Measurements from ENCODE around the gene BRSK1. TPM values are rescaled to one million over a fixed set of nuclear protein-coding genes. Genes with fewer than 3 reads are reported as not detected.

BRSK1 gene
- total and polyA plus RNA-seq, 10 donors = 0.70 to 2.9 (median 1.6) TPM

DNA sequence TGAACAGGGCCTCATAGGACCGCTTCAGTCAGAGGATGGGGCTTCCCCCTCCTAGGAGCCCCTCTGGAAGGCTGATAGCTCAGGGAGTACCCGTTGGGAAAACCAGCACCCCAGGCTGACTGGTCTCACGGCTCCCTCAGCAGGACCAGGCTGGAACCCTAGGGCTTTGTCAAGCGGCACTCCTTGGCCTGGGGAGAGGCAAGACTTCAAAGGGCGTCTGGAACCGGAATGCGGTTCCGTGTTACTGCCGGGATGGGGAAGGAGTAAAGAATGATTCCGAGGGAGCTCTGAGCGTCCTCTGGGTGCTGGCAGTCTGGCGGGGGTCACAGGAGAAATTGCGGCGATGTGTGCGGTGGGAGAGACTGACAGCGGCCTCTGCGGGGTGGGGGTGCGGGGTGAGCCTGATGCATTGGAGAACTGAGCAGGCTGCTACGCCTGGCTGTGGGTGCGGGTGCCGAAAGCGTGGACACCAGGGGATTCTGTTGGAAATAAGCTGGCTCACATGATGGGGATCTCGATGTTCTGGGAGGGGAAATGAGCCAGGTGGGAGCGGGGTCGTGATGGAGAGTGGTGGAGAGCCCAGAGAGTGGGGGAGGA lies 68.8 kb downstream of the BRSK1 start:
- intact Hi-C loops (cut with DNase I; ENCODE audit: low total_unique reads) = no loop called here
- WGBS, 5 donors = 63 to 75% (median 71%) methylated on average over 24 to 25 of the region's 25 CpGs
- H3K4me1 ChIP-seq = peaks cover 9 to 29% (median 18%) of the 10 kb centered on the region in 6 donors
- H3K27ac ChIP-seq = no peak overlapping the region
- no peaks in the 10 kb centered on the region for H3K9me3 ChIP-seq
- DNase-seq = no peak
- H3K4me3 ChIP-seq = no peak overlapping the region
- H3K36me3 ChIP-seq = peaks cover 0 to 8% (median 0%) of the 10 kb centered on the region in 6 donors
- H3K27me3 ChIP-seq (replicated peaks in 1 of 7) = peaks cover 0 to 76% (median 44%) of the 10 kb centered on the region in 7 donors
- TF ChIP-seq, protein P1, sequence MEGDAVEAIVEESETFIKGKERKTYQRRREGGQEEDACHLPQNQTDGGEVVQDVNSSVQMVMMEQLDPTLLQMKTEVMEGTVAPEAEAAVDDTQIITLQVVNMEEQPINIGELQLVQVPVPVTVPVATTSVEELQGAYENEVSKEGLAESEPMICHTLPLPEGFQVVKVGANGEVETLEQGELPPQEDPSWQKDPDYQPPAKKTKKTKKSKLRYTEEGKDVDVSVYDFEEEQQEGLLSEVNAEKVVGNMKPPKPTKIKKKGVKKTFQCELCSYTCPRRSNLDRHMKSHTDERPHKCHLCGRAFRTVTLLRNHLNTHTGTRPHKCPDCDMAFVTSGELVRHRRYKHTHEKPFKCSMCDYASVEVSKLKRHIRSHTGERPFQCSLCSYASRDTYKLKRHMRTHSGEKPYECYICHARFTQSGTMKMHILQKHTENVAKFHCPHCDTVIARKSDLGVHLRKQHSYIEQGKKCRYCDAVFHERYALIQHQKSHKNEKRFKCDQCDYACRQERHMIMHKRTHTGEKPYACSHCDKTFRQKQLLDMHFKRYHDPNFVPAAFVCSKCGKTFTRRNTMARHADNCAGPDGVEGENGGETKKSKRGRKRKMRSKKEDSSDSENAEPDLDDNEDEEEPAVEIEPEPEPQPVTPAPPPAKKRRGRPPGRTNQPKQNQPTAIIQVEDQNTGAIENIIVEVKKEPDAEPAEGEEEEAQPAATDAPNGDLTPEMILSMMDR (IDR thresholded peaks at IDR 0.05 in 8 of 11, conservative IDR thresholded peaks at IDR 0.05 in 3 of 11) = no peak
- no peak for TF ChIP-seq POLR2A (IDR thresholded peaks at IDR 0.05)
- TF ChIP-seq POLR2AphosphoS5 (IDR thresholded peaks at IDR 0.05) = no peak

DNA sequence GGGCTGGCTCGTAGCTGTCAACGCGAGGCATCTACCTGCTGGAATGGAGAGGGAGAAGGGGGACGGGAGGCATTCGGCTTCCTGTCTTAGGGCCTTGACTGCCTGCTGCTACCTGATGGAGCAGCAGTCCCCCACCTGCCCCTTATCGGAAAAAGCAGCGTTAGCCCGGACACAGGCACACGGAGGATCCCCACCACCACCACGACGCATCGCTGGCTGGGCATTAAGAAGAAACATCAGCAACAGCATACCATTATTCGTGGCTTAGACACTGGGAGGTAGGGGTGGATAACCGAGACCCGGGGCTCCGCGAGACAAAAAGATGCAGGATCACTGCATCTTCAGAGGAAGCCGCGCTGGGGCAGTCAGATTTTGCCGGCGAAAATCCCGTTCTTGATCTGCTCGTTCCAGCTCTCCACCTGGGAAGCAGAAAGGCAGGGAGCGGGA lies 69.6 kb downstream of the BRSK1 start:
- WGBS, 5 donors = 4 to 20% (median 6%) methylated on average over 10 to 24 of the region's 24 CpGs
- intact Hi-C loops (cut with DNase I; ENCODE audit: low total_unique reads) = no loop called here
- Histone ChIP-seq H3K9me3 (no peaks in the 10 kb centered on the region), H3K36me3 (peaks cover 0 to 8% (median 0%) of the 10 kb centered on the region in 6 donors), H3K27ac (peak overlapping the region in 1 of 8 donors; percentile 23), H3K4me1 (peaks cover 9 to 29% (median 18%) of the 10 kb centered on the region in 6 donors), H3K4me3 (peak overlapping the region; percentile 25 to 71 (median 44)), H3K27me3 (replicated peaks in 1 of 7) (peaks cover 0 to 83% (median 44%) of the 10 kb centered on the region in 7 donors)
- no peak for TF ChIP-seq POLR2AphosphoS5 (IDR thresholded peaks at IDR 0.05)
- TF ChIP-seq, protein P1 (IDR thresholded peaks at IDR 0.05 in 8 of 11, conservative IDR thresholded peaks at IDR 0.05 in 3 of 11) = no peak
- TF ChIP-seq POLR2A (IDR thresholded peaks at IDR 0.05) = no peak
- DNase-seq = no peak

DNA sequence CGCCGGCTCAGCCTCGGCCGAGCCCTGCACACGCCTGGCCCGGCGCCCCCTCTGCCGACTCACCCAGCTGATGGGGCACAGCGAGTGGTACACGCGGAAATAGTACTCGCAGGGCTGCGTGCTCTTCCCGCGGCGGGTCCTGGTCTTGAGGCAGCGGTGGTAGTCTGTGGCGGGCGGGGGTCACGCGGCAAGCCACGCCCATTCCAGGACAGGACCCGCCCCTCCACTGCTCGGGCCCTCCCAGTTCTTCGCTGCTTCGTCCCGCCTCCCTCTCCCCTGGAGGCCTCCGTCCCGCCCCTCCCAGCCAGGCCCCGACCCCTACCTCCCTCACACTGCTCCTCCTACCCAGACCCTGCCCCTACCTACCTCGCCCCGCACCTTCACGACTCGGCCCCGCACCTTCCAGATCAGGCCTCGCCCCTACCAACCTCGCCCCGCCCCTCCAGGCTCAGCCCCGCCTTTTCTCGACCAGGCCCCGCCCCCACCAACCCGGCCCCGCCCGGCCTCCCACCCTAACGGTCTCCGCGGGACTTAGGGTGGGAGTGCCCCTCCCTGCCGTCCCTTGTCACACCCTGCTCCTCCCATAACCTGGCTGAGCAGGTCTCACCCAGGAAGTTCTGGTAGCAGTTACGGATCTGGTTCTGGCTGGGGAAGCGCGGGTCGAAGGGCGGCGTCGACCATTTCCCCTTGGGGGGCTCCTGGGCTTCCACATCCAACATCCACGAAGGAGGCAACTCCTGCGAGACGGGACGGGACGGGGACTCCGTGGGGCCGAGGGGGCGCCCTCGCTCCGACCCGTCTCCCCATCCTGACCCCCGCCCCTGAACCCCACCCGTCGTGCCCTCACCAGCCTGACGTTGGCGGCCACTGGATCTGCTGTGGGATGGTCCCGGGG lies 70.3 kb downstream of the BRSK1 start:
- peaks cover 0 to 90% (median 44%) of the 10 kb centered on the region in 7 donors for H3K27me3 ChIP-seq (replicated peaks in 1 of 7)
- peak; percentile 86 for DNase-seq
- H3K9me3 ChIP-seq = no peaks in the 10 kb centered on the region
- peaks cover 9 to 29% (median 18%) of the 10 kb centered on the region in 6 donors for H3K4me1 ChIP-seq
- 1 to 3% (median 2%) methylated on average over 48 to 72 of the region's 72 CpGs for WGBS, 5 donors
- H3K36me3 ChIP-seq = peaks cover 0 to 3% (median 0%) of the 10 kb centered on the region in 6 donors
- peak overlapping the region; percentile 25 to 71 (median 44) for H3K4me3 ChIP-seq
- peak in 1 of 3 donors; percentile 69 for TF ChIP-seq POLR2AphosphoS5 (IDR thresholded peaks at IDR 0.05)
- TF ChIP-seq POLR2A (IDR thresholded peaks at IDR 0.05) = no peak
- TF ChIP-seq, protein P1 (IDR thresholded peaks at IDR 0.05 in 8 of 11, conservative IDR thresholded peaks at IDR 0.05 in 3 of 11) = peak in 1 of 11 experiments; percentile 0
- H3K27ac ChIP-seq = peak overlapping the region in 1 of 8 donors; percentile 23
- intact Hi-C loops (cut with DNase I; ENCODE audit: low total_unique reads) = no loop called here
